Activated CD8-positive, alpha-beta memory T cell treated with anti-CD3 and anti-CD28 coated beads, Interleukin-2, amount 10 ng/mL, durations not matched to agents 7 days and 5 days (primary cell): Measurements from ENCODE around the gene MRPL40. TPM values are rescaled to one million over a fixed set of nuclear protein-coding genes. Genes with fewer than 3 reads are reported as not detected.
"Not testable (repeated sequence)": the region's sequence is repeated elsewhere in the genome, so short reads cannot be mapped to it uniquely, and the experiment has no call there.

Source experiments
- ATAC-seq: fragments of 150-1000 bp; cut with Tn5 transposase; one replicate; pipeline ENCODE4 v1.10.0; 2021; ENCODE audit warnings: moderate library complexity
- CTCF ChIA-PET: fragments of 350-600 bp; sonication (Branson Sonifier 250); formaldehyde crosslinking; loops from one replicate; lab custom pipeline; 2021; ENCODE audit warnings: antibody characterized with exemption; lab: Charles Lee
- DNase-seq: peaks from one replicate; pipeline ENCODE4 v3.0.0-alpha.2; 2020
- H3K27ac Mint-ChIP-seq: one replicate; pipeline ENCODE4 v1.8.0; 2021; ENCODE audit warnings: mild to moderate bottlenecking, mixed read lengths
- H3K27me3 Mint-ChIP-seq: one replicate; pipeline ENCODE4 v1.8.0; 2021; ENCODE audit warnings: mixed read lengths
- H3K36me3 Mint-ChIP-seq: one replicate; pipeline ENCODE4 v1.8.0; 2021; ENCODE audit warnings: mild to moderate bottlenecking, mixed read lengths
- H3K4me1 Mint-ChIP-seq: one replicate; pipeline ENCODE4 v1.8.0; 2021; ENCODE audit warnings: mixed read lengths
- H3K4me3 Mint-ChIP-seq: one replicate; pipeline ENCODE4 v1.8.0; 2021; ENCODE audit warnings: mild to moderate bottlenecking, moderate library complexity, mixed read lengths
- H3K9me3 Mint-ChIP-seq: one replicate; pipeline ENCODE4 v1.8.0; 2022; ENCODE audit warnings: low read depth, mixed read lengths
- total RNA-seq, 2 experiments: library from RNA; stranded (reverse); gene quantifications; one replicate each; pipeline ENCODE4 v1.2.3, GENCODE V29; 2021

Gene MRPL40
- total RNA-seq, 2 experiments from 2014 or later, result 27.0 to 32.4 TPM

DNA sequence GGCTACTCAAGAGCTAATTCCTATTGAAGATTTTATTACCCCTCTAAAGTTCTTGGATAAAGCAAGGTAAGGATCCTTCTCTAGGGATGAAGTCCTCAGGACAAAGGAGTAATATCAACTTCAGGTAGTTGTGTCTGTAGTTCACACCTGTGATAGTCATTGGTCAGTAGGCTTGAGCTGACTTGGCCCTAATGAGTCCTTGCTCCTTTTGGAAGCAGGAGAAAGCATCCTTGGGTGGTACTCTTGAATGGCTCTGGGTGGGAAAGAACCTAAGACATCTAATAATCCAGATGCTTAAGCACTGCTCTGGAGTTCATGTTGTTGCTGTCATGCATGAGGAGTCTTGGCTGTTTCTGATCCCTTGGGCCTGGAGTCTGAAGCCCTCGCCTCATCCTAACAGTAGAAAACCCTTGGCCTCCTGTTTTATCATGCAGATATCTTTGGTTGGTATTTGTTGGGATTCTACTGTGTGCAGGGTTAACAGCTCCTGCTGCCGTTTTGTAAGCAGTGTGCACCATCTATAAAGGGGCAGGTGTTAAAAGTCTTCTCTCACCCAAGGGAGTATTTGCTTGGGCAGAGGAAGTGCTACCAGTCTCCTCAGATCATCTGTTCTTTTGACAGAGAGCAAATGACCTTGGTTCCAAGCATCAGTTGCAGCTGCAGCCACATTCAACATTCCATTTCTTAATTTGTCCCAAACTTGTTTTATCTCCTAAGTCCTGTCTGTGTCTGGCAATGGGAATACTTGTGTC lies 2.7 kb downstream of the MRPL40 start:
- no peak overlapping the region for H3K27ac Mint-ChIP-seq
- no peaks in the 10 kb centered on the region for H3K27me3 Mint-ChIP-seq
- peaks cover 22% of the 10 kb centered on the region for H3K4me1 Mint-ChIP-seq
- H3K9me3 Mint-ChIP-seq, result no peaks in the 10 kb centered on the region
- CTCF ChIA-PET, result interaction anchor here (2.1 kb wide), 2 partner anchors 11 to 42 kb away, joined by 6 to 11 read pairs; partner anchors contain the start of gene C22orf39
- DNase-seq, result no peak
- ATAC-seq, result no peak
- H3K4me3 Mint-ChIP-seq, result no peak overlapping the region
- H3K36me3 Mint-ChIP-seq, result peaks cover 22% of the 10 kb centered on the region

DNA sequence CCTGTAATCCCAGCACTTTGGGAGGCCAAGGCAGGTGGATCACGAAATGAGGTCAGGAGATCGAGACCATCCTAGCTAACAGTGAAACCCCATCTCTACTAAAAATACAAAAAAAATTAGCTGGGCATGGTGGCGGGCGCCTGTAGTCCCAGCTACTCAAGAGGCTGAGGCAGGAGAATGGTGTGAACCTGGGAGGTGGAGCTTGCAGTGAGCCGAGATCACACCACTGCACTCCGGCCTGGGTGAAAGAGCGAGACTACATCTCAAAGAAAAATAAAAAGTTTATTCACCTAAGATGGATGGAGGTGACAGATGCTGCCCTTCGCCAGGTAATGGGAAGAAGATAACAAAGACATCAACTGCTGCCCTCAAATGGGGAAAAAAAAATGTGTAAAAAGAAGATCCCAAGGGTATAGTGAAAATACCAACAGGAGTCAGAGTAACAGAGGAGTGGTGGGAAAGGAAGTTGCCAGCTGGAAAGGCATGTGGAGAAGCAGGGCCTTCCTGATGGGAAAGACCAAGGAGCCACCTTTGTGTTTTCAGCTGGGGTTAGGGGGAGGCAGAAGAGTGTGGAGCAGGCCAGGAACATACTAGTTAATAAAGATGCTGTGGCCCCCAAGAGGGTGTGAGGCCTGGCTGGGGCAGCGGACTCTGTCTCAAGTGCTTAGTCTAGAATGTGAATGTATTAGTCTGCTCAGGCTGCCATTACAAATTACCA lies 4.3 kb downstream of the MRPL40 start:
- H3K9me3 Mint-ChIP-seq, CTCF ChIA-PET, H3K27me3 Mint-ChIP-seq, DNase-seq, H3K4me3 Mint-ChIP-seq, ATAC-seq: not testable (repeated sequence)
- peaks cover 23% of the 10 kb centered on the region for H3K36me3 Mint-ChIP-seq
- peak overlapping the region; percentile 45 for H3K27ac Mint-ChIP-seq
- H3K4me1 Mint-ChIP-seq, result peaks cover 20% of the 10 kb centered on the region

DNA sequence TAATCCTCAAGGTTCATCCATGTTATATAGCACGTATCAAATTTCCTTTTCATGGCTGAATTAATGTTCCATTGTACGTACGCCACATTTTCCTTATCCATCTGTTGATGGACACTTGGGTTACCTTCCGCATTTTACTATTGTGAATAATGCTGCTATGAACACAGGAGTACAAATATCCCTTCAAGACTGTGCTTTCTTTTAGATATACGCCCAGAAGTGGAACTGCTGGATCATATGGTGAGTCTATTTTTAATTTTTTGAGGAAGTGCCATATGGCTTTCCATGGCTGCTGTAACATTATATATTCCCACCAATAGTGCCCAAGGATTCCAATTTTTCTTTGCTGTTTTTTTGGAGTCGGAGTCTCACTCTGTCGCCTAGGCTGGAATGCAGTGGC lies 6.0 kb downstream of the MRPL40 start:
- Mint-ChIP-seq H3K27ac (no peak overlapping the region), H3K27me3 (no peaks in the 10 kb centered on the region), H3K4me1 (peaks cover 13% of the 10 kb centered on the region), H3K4me3 (no peak overlapping the region), H3K36me3 (peaks cover 28% of the 10 kb centered on the region), H3K9me3 (no peaks in the 10 kb centered on the region)
- DNase-seq, result no peak
- CTCF ChIA-PET, result no interaction called here
- ATAC-seq, result no peak

DNA sequence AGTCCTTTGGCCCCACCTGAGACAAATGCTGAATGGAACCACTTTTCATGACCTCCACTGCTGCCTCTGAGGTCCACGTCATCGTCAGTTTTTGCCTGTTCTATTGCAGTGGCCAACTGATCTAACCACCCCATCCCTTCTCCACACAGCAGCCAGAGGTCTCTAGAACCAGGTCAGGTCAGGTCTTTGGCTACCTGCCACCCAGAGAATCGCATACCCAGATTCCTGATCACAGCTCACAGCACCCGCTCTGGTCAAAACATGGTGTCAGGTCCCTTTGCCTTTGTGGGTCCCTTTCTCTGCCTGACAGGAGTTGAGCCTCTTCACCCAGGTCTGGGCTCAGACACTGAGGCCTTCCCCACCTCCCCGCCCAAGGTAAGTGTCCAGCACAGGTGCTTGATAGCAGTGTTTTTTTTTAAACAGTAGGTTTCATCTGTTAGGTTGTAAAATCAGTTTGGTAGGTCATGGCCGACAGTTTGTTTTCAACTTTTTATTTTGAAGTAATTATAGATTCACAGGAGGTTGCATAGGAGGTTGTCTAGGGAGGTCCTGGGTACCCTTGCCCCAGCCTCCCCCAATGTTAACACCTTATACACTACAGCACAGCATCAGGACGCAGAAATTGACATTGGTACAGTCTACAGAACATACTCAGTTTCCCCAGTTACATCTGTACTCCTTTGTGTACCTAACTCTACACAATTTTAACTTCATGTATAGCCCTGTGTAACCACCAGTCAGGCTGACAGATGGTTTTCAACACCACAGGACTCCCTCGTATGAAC lies 8.3 kb downstream of the MRPL40 start:
- no peak overlapping the region for H3K4me3 Mint-ChIP-seq
- peaks cover 24% of the 10 kb centered on the region for H3K36me3 Mint-ChIP-seq
- H3K27me3 Mint-ChIP-seq, result no peaks in the 10 kb centered on the region
- no peaks in the 10 kb centered on the region for H3K9me3 Mint-ChIP-seq
- CTCF ChIA-PET, result no interaction called here
- DNase-seq (no peak), ATAC-seq (no peak)
- peaks cover 7% of the 10 kb centered on the region for H3K4me1 Mint-ChIP-seq
- H3K27ac Mint-ChIP-seq, result peak overlapping the region; percentile 11

DNA sequence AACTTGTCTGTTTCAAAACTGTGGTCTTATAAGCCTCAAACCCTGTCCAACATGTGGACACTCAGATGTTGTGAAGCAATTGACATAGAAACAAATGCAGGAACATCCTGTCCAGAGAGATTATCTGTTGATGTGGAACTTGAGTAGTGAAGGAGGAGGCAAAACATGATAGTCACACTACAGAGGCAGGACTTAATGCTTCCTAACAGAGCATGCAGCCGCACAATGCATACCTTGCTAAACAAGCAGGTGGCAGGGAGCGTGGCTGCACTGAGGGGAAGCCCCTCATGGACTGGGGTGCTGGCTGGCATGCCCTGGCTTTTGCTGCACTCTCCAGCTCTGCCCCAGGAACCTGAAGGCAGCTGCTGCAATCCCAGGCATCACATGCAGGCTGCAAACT lies 9.8 kb downstream of the MRPL40 start:
- CTCF ChIA-PET, result no interaction called here

DNA sequence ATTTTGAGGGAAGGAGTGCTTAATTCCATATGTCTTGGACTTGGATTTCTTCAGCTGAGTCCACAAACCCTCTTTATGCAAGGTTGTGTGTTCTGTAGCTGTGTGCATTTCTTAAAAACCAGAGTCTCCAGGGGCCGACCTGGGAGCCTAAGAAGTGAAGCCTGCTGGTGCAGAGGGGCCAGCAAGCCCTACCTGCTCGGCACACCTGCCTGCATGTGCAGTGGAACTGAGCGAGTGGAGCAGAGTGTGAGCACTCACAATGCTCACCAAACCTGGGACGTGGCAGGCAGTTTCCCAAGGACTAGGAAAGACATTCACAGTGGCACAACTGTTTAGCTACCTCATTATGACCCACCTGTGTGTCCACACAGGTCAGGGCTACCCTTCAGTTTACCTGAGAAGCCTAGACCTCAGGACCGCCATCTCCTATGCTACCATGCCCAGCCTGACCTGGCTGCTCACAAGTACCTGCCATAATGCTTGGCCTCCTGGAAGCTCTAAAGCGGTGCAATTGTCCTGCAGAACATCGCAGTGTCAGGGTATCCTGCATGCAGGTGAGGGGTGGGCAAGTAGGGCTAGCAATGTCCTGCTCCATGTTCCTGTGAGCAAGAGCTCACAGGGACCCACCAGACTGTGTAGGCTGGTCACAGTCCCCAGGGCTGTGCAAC lies 11.3 kb downstream of the MRPL40 start:
- ATAC-seq (no peak), DNase-seq (no peak)
- Mint-ChIP-seq H3K4me1 (peaks cover 23% of the 10 kb centered on the region), H3K36me3 (peaks cover 22% of the 10 kb centered on the region), H3K27me3 (no peaks in the 10 kb centered on the region), H3K4me3 (no peak overlapping the region), H3K9me3 (no peaks in the 10 kb centered on the region), H3K27ac (no peak overlapping the region)
- CTCF ChIA-PET, result no interaction called here

More for the DNA sequence above, 9.8 kb downstream of the MRPL40 start:
- Mint-ChIP-seq H3K4me1 (peaks cover 16% of the 10 kb centered on the region), H3K27ac (no peak overlapping the region), H3K27me3 (no peaks in the 10 kb centered on the region), H3K36me3 (peaks cover 21% of the 10 kb centered on the region), H3K9me3 (no peaks in the 10 kb centered on the region), H3K4me3 (no peak overlapping the region)
- ATAC-seq (no peak), DNase-seq (no peak)

DNA sequence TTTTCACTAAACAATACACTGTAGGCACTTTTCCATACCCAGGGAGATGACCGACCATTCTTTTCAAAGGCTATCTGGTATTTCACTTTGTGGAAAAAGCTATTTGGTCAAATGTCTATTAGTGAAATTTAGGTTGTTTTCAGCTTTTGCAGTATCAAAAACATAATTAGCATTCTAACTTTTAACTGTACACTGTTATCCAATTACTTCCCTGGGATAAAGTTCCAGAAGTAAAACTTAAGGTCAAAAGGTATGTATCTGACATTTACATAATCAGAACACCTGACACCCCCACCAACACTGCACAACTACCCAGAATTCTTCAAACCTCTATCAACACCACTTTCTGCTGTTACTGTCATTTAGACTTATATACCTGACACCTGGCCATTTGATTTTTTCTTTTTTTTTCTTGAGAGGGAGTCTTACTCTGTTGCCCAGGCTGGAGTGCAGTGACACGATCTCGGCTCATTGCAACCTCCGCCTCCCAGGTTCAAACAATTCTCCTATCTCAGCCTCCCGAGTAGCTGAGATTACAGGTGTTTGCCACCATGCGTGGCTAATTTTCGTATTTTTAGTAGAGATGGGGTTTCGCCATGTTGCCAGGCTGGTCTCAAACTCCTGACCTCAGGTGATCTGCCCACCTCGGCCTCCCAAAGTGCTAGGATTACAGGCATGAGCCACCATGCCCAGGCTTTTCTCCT lies 13.1 kb downstream of the MRPL40 start:
- Mint-ChIP-seq H3K4me1 (peaks cover 33% of the 10 kb centered on the region), H3K36me3 (peaks cover 19% of the 10 kb centered on the region), H3K27ac (peak overlapping the region; percentile 4), H3K4me3 (peak overlapping the region; percentile 13)
- not testable (repeated sequence) for H3K9me3 Mint-ChIP-seq, ATAC-seq, H3K27me3 Mint-ChIP-seq, DNase-seq
- CTCF ChIA-PET, result interaction anchor here (1.2 to 3.1 kb wide), 4 partner anchors 12 to 301 kb away, joined by 6 to 11 read pairs (median 6); partner anchors contain the start of genes ESS2, HIRA, MRPL40 and SLC25A1

DNA sequence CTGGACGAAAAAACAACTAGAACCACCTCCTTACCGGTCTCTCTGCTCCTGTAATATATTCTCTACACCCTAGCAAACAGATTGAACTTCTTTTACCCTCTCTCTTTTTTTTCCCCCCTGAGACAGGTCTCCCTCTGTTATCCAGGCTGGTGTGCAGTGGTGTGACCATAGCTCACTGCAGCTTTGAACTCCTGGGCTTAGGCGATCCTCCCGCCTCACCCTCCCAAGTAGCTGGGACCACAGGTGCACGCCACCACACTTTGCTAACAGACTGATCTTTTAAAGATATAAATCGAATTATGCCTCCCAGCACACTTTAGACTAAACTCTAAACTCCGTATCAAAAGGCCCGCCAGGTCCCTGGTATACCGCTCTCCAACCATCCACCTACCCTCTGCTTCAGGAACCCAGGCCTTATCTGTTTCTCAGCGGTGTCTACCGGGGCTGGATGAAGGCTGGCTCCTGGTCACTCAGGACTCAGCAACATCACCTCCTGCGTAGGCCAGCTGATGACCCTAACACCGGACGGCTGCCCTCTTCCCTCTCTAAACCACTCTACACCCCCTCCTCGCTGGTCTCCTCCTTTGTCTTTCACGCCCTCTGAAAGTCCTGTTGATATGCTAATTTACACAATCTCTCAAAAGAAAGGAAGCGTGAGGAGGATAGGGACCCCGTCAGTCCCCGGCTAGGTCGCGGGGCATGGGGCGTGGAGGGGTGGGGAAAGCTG lies 14.4 kb downstream of the MRPL40 start:
- DNase-seq (no peak), ATAC-seq (no peak)
- CTCF ChIA-PET, result interaction anchor here (0.7 to 3.1 kb wide), 5 partner anchors 10 to 268 kb away, joined by 4 to 11 read pairs (median 5); partner anchors contain the start of genes CDC45 and SLC25A1
- peak overlapping the region; percentile 91 for H3K4me3 Mint-ChIP-seq
- H3K36me3 Mint-ChIP-seq, result peaks cover 19% of the 10 kb centered on the region
- H3K9me3 Mint-ChIP-seq, result no peaks in the 10 kb centered on the region
- peak overlapping the region; percentile 80 for H3K27ac Mint-ChIP-seq
- peaks cover 33% of the 10 kb centered on the region for H3K4me1 Mint-ChIP-seq
- no peaks in the 10 kb centered on the region for H3K27me3 Mint-ChIP-seq

DNA sequence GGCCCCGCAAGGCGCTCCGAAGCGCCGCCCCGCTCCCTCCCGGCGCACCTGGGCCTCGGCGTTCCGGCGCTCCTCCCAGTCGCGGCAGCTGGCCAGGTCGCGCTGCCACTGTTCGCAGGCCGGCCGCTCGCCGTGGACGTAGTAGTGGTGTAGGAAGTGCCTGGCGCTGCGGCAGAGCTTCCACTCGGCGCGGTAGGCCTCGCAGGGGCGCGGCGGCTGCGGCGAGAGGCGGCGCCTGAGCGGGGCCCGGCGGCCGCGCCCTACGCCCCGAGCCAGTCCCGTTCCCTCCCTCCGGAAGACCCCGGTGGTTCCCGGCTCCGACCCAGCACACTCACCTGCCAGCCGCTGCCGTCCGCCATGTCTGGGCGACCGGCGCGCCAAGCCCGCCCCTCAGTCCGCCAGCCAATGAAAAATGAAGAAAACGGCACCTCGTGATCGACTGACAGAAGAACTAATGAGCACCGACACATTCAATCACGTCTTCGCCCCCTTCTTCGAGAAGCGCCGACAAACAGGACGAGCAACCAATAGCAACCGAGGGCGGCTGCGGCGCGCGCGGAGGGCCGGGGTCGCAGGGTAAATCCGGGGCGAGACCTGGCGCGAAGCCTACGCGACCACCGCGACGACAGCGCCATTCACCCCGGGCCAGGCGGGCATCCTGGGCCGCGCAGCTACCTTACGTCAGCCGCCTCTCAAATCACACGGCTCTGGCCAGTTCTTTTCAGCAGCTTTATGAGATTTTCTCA lies 15.2 kb downstream of the MRPL40 start, which contains the start of gene C22orf39:
C22orf39 (minus strand) TSS at position 382 of the 746 bp plus-strand sequence; CDS start at position 359, 23 bp downstream.
- H3K9me3 Mint-ChIP-seq, result no peaks in the 10 kb centered on the region
- H3K36me3 Mint-ChIP-seq, result peaks cover 17% of the 10 kb centered on the region

DNA sequence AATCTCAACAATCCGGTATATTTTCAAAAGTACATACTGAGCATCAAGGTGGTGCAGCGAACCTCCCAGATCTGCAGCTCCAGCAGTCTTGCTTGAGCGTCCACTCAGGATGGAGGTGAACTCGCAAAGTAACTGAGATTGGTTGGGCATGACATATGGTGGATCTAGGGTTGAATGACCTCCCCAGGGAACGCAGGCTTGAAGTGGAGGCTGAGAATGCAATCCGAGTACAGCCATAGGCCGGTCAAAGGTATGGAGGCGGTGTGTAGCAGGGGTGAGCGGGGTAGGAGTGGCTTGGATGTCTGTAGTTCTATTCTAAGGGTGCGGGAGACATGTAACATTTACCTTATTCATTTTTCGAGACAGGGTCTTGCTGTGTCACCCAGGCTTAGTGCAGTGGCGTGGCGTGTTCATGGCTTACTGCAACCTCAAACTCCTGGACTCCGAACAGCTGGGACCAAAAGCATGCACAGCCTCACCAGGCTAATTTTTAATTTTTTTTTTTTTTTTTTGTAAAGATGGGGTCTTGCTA lies 15.8 kb downstream of the MRPL40 start:
- ATAC-seq (peak; percentile 24), DNase-seq (peak; percentile 57)
- H3K36me3 Mint-ChIP-seq, result peaks cover 14% of the 10 kb centered on the region
- no peaks in the 10 kb centered on the region for H3K27me3 Mint-ChIP-seq
- peaks cover 33% of the 10 kb centered on the region for H3K4me1 Mint-ChIP-seq
- H3K9me3 Mint-ChIP-seq, result no peaks in the 10 kb centered on the region
- H3K4me3 Mint-ChIP-seq, result peak overlapping the region; percentile 91
- peak overlapping the region; percentile 95 for H3K27ac Mint-ChIP-seq
- CTCF ChIA-PET, result interaction anchor here (0.7 to 1.6 kb wide), 3 partner anchors 9 to 32 kb away, joined by 3 to 5 read pairs (median 4); partner anchors contain the start of gene CDC45

More for the DNA sequence above, 15.2 kb downstream of the MRPL40 start, which contains the start of gene C22orf39:
- Mint-ChIP-seq H3K4me1 (peaks cover 33% of the 10 kb centered on the region), H3K27me3 (no peaks in the 10 kb centered on the region), H3K4me3 (peak within 1 kb of the TSS; percentile 91), H3K27ac (peak within 1 kb of the TSS; percentile 95)
- ATAC-seq (peak; percentile 95), DNase-seq (peak; percentile 94)
- CTCF ChIA-PET, result interaction anchor here (0.7 to 3.1 kb wide), 5 partner anchors 10 to 54 kb away, joined by 3 to 11 read pairs (median 4); partner anchors contain the start of gene CDC45
